Measurements from ENCODE around the gene TRMT2B. TPM values are rescaled to one million over a fixed set of nuclear protein-coding genes. Genes with fewer than 3 reads are reported as not detected.

TRMT2B gene
- total and polyA plus RNA-seq, 2 experiments from 2014 or later, result 5.4 to 18.6 TPM

DNA sequence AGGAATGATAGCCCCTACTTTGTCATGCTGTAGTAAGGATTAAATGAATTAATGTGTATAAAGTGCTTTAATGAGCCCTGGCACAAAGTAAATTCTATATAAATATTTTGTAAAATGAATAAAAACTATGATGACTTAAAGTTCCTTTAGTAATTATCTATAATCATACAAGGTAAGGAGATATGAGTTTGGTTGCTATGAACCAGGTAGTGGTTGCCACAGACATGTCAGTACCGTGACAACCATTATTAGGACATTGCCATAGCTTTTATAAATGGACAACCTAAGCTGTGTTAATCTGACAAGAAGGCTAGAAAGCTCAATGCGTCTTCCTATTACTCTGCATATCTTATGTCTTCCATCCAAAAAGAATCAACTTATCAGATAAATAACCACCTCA lies 82.5 kb downstream of the TRMT2B start, which contains the start of gene ARL13A:
Gene ARL13A, plus strand, starts transcription at position 301 of the 400 bp plus-strand sequence. CDS start 3,982 bp downstream, outside the sequence.
- Histone ChIP-seq H3F3A (replicated peaks; ENCODE audit: low read depth) (no peaks in the 10 kb centered on the region), H3K79me2 (replicated peaks; ENCODE audit: insufficient read depth) (no peaks in the 10 kb centered on the region), H3K4me1 (ENCODE audit: insufficient read depth) (no peaks in the 10 kb centered on the region), H3K9me2 (ENCODE audit: insufficient read depth) (no peaks in the 10 kb centered on the region), H3K4me3 (no peak within 1 kb of the TSS), H4K20me1 (replicated peaks; ENCODE audit: insufficient read depth) (no peaks in the 10 kb centered on the region), H2AFZ (no peak within 1 kb of the TSS), H3K27ac (ENCODE audit: low read depth) (no peak within 1 kb of the TSS), H3K27me3 (ENCODE audit: insufficient read depth) (no peaks in the 10 kb centered on the region), H3K4me2 (no peak within 1 kb of the TSS), H3K36me3 (ENCODE audit: insufficient read depth) (no peaks in the 10 kb centered on the region)
- no peak for DNase-seq (ENCODE audit: low spot score)
- no peak for ATAC-seq
- peaks cover 4% of the 10 kb centered on the region; the same call in 2 of the 3 replicates for H3K36me3 Mint-ChIP-seq (ENCODE audit: low read depth)
- no peaks in the 10 kb centered on the region for H3K4me1 Mint-ChIP-seq
- H3K27ac Mint-ChIP-seq, result no peak within 1 kb of the TSS
- no peak within 1 kb of the TSS for H3K4me3 Mint-ChIP-seq
- peaks cover 2% of the 10 kb centered on the region for H3K27me3 Mint-ChIP-seq (ENCODE audit: insufficient read depth, low read depth, poor library complexity)
- H3K9me3 Mint-ChIP-seq, result peaks cover 7% of the 10 kb centered on the region; the same call in 2 of the 3 replicates
- no peak for TF ChIP-seq STAT1 (IDR thresholded peaks at IDR 0.05; ENCODE audit: unreplicated experiment)
- TF ChIP-seq, protein P1, sequence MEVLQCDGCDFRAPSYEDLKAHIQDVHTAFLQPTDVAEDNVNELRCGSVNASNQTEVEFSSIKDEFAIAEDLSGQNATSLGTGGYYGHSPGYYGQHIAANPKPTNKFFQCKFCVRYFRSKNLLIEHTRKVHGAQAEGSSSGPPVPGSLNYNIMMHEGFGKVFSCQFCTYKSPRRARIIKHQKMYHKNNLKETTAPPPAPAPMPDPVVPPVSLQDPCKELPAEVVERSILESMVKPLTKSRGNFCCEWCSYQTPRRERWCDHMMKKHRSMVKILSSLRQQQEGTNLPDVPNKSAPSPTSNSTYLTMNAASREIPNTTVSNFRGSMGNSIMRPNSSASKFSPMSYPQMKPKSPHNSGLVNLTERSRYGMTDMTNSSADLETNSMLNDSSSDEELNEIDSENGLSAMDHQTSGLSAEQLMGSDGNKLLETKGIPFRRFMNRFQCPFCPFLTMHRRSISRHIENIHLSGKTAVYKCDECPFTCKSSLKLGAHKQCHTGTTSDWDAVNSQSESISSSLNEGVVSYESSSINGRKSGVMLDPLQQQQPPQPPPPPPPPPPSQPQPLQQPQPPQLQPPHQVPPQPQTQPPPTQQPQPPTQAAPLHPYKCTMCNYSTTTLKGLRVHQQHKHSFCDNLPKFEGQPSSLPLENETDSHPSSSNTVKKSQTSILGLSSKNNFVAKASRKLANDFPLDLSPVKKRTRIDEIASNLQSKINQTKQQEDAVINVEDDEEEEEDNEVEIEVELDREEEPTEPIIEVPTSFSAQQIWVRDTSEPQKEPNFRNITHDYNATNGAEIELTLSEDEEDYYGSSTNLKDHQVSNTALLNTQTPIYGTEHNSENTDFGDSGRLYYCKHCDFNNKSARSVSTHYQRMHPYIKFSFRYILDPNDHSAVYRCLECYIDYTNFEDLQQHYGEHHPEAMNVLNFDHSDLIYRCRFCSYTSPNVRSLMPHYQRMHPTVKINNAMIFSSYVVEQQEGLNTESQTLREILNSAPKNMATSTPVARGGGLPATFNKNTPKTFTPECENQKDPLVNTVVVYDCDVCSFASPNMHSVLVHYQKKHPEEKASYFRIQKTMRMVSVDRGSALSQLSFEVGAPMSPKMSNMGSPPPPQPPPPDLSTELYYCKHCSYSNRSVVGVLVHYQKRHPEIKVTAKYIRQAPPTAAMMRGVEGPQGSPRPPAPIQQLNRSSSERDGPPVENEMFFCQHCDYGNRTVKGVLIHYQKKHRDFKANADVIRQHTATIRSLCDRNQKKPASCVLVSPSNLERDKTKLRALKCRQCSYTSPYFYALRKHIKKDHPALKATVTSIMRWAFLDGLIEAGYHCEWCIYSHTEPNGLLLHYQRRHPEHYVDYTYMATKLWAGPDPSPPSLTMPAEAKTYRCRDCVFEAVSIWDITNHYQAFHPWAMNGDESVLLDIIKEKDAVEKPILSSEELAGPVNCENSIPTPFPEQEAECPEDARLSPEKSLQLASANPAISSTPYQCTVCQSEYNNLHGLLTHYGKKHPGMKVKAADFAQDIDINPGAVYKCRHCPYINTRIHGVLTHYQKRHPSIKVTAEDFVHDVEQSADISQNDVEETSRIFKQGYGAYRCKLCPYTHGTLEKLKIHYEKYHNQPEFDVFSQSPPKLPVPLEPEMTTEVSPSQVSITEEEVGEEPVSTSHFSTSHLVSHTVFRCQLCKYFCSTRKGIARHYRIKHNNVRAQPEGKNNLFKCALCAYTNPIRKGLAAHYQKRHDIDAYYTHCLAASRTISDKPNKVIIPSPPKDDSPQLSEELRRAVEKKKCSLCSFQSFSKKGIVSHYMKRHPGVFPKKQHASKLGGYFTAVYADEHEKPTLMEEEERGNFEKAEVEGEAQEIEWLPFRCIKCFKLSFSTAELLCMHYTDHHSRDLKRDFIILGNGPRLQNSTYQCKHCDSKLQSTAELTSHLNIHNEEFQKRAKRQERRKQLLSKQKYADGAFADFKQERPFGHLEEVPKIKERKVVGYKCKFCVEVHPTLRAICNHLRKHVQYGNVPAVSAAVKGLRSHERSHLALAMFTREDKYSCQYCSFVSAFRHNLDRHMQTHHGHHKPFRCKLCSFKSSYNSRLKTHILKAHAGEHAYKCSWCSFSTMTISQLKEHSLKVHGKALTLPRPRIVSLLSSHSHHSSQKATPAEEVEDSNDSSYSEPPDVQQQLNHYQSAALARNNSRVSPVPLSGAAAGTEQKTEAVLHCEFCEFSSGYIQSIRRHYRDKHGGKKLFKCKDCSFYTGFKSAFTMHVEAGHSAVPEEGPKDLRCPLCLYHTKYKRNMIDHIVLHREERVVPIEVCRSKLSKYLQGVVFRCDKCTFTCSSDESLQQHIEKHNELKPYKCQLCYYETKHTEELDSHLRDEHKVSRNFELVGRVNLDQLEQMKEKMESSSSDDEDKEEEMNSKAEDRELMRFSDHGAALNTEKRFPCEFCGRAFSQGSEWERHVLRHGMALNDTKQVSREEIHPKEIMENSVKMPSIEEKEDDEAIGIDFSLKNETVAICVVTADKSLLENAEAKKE (CRISPR knock-in tag; IDR thresholded peaks at IDR 0.05), result no peak
- TF ChIP-seq, protein P2, sequence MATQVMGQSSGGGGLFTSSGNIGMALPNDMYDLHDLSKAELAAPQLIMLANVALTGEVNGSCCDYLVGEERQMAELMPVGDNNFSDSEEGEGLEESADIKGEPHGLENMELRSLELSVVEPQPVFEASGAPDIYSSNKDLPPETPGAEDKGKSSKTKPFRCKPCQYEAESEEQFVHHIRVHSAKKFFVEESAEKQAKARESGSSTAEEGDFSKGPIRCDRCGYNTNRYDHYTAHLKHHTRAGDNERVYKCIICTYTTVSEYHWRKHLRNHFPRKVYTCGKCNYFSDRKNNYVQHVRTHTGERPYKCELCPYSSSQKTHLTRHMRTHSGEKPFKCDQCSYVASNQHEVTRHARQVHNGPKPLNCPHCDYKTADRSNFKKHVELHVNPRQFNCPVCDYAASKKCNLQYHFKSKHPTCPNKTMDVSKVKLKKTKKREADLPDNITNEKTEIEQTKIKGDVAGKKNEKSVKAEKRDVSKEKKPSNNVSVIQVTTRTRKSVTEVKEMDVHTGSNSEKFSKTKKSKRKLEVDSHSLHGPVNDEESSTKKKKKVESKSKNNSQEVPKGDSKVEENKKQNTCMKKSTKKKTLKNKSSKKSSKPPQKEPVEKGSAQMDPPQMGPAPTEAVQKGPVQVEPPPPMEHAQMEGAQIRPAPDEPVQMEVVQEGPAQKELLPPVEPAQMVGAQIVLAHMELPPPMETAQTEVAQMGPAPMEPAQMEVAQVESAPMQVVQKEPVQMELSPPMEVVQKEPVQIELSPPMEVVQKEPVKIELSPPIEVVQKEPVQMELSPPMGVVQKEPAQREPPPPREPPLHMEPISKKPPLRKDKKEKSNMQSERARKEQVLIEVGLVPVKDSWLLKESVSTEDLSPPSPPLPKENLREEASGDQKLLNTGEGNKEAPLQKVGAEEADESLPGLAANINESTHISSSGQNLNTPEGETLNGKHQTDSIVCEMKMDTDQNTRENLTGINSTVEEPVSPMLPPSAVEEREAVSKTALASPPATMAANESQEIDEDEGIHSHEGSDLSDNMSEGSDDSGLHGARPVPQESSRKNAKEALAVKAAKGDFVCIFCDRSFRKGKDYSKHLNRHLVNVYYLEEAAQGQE (IDR thresholded peaks at IDR 0.05; ENCODE audit: unreplicated experiment), result no peak
- TF ChIP-seq CREB1 (CRISPR knock-in tag; IDR thresholded peaks at IDR 0.05; ENCODE audit: low read depth), result no peak
- no peak for TF ChIP-seq NANOG (IDR thresholded peaks at IDR 0.05; ENCODE audit: borderline replicate concordance)
- TF ChIP-seq, protein P3, sequence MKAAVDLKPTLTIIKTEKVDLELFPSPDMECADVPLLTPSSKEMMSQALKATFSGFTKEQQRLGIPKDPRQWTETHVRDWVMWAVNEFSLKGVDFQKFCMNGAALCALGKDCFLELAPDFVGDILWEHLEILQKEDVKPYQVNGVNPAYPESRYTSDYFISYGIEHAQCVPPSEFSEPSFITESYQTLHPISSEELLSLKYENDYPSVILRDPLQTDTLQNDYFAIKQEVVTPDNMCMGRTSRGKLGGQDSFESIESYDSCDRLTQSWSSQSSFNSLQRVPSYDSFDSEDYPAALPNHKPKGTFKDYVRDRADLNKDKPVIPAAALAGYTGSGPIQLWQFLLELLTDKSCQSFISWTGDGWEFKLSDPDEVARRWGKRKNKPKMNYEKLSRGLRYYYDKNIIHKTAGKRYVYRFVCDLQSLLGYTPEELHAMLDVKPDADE (IDR thresholded peaks at IDR 0.05), result no peak
- TF ChIP-seq ZNF114 (CRISPR knock-in tag; IDR thresholded peaks at IDR 0.05), result no peak
- no peak for TF ChIP-seq EZH2 (IDR thresholded peaks at IDR 0.05; ENCODE audit: low read depth, unreplicated experiment)
- TF ChIP-seq POLR2AphosphoS5 (IDR thresholded peaks at IDR 0.05; ENCODE audit: low read depth), result no peak
- TF ChIP-seq, protein P4, sequence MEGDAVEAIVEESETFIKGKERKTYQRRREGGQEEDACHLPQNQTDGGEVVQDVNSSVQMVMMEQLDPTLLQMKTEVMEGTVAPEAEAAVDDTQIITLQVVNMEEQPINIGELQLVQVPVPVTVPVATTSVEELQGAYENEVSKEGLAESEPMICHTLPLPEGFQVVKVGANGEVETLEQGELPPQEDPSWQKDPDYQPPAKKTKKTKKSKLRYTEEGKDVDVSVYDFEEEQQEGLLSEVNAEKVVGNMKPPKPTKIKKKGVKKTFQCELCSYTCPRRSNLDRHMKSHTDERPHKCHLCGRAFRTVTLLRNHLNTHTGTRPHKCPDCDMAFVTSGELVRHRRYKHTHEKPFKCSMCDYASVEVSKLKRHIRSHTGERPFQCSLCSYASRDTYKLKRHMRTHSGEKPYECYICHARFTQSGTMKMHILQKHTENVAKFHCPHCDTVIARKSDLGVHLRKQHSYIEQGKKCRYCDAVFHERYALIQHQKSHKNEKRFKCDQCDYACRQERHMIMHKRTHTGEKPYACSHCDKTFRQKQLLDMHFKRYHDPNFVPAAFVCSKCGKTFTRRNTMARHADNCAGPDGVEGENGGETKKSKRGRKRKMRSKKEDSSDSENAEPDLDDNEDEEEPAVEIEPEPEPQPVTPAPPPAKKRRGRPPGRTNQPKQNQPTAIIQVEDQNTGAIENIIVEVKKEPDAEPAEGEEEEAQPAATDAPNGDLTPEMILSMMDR (conservative IDR thresholded peaks at IDR 0.05; ENCODE audit: low read depth in 2 of 2), result no peak
- no peak for TF ChIP-seq ZNF331 (CRISPR knock-in tag; IDR thresholded peaks at IDR 0.05; ENCODE audit: low read depth)
- no peak for TF ChIP-seq EZH2phosphoT487 (IDR thresholded peaks at IDR 0.05; ENCODE audit: unreplicated experiment)
